Medulla oblongata (tissue), 1 donor: Measurements from ENCODE around the gene RTN3.
A peak's percentile ranks its signal among the peaks of the same experiment; 100 is the strongest.
"Not testable (repeated sequence)": the region's sequence is repeated elsewhere in the genome, so short reads cannot be mapped to it uniquely, and the experiment has no call there.

Experiments
- DNase-seq: peaks from one replicate; pipeline ENCODE4 v3.0.0-alpha.2; 2015; ENCODE audit errors: extremely low spot score

RTN3 gene

DNA sequence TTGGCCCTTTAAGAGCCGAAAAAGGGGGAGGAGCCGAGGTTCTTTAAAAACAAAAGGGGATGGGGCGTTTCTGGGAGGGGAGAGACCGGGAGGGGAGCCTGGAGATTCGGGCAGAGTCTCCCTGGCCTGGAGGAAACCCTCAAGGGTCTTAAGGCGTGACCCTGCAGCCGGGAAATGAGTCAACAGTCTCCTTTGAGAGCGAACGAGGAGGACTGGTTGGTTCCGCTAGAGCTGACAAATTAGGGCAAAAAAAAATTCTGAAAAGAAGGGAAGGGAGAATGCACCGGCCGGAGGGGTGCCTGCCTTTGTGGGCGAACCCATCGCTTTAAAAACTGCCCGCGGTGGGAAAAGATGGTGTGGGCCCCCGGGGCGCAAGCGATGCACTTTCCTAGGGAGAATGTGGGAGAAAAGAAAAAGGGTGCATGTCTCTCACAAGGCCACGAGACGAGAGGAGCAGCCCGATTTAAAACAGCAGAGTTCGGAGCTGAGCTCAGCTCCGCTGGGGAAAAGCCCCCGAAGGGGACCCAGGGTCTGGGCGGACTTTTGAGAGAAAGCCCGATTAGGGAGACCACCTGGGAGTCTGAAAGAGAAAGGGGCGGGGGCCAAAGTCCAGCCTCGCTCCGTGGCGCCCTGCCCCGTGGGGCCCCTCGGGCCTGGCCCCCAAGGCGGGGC is 86.4 kb downstream of the RTN3 start:
- DNase-seq, result peak; percentile 86

GRCh38 chr11:63768237-63769041 is 87.1 kb downstream of the RTN3 start, which contains the start of gene ZFTA:
Gene ZFTA (minus strand): TSS chr11:63768775. CDS start chr11:63768622, 153 bp downstream.
- DNase-seq, result peak; percentile 45

- DNase-seq, result no peak
Observed at GRCh38 chr11:63769042-63769713, 87.9 kb downstream of the RTN3 start.

DNA sequence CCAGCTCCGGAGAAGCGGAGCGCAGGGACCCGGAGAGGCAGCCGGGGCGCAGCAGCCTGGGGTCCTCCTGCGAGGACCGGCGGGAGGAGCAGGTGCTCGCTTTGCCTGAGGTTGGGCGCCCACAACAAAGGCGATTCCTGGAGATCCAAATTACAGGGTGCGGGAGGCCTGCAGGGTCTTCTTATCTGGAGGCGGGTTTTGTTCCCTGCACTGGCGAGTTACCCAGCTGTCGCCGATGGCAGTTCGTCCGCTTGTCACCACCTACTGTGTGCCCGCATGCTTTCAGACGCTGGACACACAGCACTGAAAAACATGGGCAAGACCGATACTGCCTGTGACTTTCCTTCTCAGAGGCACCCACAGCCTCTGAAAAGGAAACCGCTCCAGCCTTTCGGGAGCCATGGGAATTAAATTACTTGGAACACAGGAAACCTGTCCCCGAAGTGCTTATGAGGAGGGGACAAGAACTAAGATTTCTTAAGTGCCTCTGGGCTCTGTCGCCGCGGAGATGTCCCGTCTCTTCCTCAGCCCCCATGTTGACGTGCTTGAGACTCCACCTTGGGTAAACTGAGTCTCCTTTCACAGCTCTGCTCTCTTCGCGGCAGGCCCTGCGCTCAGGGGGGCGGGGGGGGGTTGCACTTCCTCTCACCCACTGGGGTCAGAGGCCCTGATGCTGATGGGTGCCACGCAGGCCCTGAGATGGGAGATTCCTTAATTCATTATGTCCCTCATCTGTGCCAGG is 88.6 kb downstream of the RTN3 start:
- DNase-seq, result no peak

DNA sequence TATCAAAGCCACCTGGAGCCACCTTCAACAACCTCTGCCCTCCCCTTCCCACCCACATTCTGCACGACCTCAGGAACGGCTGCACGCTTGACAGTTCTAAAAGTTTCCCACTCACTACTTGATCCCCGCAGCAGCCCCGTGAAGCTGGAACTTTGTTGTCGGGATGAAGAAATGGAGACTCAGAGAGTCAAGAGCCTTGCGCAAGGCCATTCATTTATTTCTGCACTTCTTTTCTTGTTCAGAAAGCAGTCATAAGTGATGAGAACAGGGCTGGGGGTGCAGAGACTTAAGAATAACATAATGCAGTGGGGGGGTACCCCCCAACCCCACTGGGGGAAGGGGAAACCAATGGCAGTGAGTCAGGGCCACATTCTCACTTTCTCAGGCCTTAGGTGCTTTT is 89.5 kb downstream of the RTN3 start:
- DNase-seq, result no peak

DNA sequence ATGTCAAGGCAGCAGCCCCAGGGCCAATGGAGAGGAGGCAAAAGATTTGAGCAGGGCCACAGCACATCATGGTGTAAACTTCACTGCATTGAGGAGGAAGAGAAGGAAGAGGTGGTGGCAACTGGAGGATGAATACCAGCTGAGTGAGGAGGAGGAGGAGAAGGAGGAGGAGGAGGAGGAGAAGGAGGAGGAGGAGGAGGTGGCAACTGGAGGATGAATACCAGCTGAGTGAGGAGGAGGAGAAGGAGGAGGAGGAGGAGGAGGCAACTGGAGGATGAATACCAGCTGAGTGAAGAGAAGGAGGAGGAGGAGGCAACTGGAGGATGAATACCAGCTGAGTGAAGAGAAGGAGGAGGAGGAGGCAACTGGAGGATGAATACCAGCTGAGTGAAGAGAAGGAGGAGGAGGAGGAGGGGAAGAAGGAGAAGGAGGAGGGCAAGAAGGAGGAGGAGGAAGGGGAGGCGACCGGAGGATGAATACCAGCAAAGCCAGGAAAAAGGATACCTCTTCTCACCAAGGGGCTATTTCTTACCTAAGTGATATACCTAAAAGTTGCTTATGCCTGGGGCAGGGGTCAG is 90.5 kb downstream of the RTN3 start:
- not testable (repeated sequence) for DNase-seq

- no peak for DNase-seq
Observed at GRCh38 chr11:63775191-63775590, 93.9 kb downstream of the RTN3 start.

DNA sequence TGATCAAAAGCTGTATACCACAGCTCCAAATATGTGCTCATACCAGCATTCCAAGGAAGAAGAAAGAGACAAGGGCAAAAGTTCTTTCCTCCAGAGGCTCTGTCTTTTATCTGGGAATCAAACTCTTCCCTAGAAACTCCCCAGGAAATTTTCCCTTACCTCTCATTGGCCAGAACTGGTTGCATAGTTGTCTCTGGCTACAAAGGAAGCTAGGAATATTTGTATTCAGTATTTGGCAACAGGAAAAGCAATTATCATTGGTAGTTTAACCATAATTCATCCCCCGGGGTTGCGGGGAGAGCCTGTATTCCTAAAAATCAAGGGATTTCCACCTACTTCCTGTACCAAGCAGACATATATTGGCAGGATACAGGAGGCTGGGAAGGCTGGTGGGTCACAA is 97.7 kb downstream of the RTN3 start:
- DNase-seq, result no peak

- no peak for DNase-seq
Observed at GRCh38 chr11:63782749-63783148, 101.4 kb downstream of the RTN3 start.

DNA sequence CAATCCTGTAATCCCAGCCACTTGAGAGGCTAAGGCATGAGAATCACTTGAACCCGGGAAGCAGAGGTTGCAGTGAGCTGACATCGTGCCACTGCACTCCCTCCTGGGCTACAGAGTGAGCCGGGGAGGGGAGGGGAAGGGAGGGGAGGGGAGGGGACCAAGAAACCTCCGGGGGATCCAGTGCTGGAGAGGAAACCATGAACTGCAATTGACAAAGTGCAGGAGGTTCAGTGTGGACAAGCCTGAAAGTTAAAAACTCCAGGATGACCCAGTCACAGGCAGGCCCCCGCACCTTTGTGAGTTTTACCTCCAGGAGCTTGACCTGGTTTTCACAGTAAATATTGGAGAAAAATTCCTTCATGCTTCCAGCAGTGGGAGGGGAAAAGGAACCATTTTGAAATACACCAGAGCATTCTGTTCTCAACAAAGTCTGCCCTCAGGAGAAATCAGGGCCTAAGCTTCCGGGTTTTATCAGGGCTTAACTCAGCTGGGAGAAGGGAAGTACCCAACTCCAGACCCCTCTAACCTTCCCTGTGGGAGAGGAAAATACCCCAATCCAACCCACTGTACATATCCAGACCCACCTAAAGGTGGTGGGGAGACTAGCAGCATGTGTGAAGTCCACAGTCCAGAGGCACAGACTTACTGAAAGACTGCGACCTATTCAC is 102.8 kb downstream of the RTN3 start:
- no peak for DNase-seq

DNA sequence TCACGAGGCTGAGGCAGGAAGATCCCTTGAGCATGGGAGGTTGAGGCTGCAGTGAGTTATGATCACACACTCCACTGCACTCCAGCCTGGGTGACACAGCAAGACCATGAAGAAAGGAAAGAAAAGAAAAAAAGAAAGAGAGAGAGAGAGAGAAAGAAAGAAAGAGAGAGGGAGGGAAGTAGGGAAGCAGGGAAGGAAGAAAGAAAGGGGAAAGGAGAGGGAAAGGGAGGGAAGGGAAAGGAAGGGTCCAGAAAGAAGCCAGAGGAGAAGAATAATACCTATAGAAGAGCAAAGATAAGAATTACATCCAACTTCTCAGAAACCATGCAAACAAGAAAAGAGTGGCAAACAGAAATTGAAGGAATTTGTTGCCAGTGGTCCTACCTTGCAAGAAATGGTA is 104.5 kb downstream of the RTN3 start:
- DNase-seq, result no peak

GRCh38 chr11:63791495-63792167 is 110.3 kb downstream of the RTN3 start:
- DNase-seq, result no peak

GRCh38 chr11:63793161-63793560 is 111.9 kb downstream of the RTN3 start:
- DNase-seq, result no peak

DNA sequence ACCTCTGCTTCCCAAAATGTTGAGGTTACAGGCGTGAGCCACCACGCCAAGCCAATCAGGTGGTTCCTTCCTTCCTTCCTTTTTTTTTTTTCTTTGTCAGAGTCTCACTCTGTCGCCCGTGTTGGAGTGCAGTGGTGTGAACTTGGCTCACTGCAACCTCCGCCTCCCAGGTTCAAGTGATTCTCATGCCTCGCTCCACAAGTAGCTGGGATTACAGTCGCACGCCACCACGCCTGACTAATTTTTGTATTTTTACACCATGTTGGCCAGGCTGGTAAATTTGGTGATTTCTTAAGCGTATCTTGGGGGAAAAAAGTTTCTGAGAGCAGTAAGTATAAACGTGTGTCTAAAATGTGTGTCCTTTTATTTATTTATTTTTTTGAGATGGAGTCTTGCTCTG is 113.8 kb downstream of the RTN3 start:
- DNase-seq, result no peak

DNA sequence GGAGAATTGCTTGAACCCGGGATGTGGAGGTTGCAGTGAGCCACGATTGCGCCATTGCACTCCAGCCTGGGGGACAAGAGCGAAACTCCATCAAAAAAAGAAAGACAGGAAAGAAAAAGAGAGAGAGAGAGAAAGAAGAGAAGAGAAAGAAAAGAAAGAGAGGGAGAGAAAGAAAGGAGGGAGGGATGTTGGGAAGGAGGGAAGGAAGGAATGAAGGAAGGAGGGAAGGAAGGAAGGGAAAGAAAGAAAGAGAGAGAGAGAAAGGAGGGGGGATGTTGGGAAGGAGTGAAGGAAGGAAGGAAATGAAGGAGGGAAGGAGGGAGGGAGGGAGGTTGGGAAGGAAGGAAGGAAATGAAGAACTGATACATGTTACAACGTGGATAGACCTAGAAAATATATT is 119.6 kb downstream of the RTN3 start:
- no peak for DNase-seq

DNA sequence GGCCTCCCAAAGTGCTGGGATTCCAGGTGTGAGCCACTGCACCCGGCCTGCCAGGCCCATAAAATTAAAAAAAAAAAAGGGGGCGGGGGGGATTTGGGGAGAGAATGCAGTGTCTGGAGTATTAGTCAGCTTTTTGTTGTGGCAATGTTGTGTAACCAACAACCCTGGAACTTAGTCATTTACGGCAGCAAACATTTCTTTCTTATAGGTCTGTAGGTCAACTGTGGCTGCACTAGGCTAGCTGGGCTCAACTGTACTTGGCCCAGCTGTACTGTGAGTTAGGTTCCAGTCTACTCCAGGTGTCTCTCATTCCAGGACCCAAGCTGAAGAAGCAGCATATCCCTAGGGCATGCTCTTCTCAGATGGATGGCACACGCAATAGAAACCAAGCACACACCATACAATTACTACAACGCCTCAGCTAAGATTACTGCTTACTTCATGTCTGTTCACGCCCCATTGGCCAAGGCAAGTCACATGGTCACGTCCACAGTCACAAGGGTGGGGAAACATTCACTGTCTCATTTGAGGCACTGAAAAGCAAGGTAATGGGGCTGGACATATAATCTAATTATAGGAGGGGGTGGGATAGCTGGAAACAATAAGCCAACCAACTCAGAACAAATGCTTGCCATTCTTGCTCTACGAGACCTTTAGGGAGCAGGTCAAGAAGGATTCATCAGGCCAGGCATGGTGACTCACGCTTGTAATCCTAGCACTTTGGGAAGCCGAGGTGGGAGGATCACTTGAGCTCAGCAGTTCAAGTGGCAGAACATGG is 121.5 kb downstream of the RTN3 start:
- no peak for DNase-seq

DNA sequence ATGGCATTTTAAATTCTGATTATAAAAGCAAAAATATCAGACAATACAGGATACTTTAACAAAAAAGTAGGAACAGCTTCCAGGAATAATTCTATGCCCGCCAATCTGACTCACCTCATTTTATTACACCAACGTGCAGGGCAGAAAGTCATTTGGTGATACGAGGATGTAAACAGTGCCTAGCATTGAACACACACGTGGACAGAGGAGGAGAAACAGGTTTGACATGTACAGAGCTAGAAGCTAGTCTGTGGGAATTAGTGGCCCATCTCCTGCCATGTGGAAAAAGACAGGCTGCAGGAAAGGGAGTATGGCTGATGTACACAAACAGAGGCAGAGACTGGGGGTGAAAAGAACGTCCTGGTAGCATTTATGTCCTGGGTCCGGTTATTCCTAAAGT is 123.0 kb downstream of the RTN3 start:
- no peak for DNase-seq

DNA sequence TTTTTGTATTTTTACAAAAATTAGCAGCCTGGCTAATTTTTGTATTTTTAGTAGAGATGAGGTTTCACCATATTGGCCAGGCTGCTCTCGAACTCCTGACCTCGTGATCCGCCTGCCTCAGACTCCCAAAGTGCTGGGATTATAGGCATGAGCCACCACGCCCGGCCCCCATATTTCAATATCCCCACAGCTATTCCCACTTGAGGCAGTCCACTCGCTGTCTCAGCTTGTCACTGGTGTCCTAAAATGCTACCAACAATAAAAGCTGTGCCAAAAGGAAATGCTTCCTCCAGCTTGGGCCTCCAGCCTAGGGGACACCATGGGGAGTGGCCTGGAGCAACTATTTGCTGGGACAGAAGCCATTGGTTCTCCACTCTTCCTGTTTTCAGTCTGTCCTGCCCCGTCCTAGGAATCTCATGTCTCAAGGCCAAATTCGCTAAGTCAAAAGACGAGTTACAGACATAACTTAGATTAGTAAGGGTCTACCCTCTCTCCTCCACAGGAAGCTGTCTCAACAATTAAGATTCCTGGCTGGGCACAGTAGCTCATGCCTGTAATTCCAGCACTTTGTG is 124.6 kb downstream of the RTN3 start:
- DNase-seq, result no peak
